ENCODE measurements around the gene AP2A1.

The AP2A1 gene

DNA sequence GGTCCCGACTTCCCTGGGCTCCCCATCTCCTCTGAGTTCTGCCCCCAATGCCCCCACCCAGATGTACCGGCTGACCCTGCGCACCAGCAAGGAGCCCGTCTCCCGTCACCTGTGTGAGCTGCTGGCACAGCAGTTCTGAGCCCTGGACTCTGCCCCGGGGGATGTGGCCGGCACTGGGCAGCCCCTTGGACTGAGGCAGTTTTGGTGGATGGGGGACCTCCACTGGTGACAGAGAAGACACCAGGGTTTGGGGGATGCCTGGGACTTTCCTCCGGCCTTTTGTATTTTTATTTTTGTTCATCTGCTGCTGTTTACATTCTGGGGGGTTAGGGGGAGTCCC lies 39.8 kb downstream of the AP2A1 start:
- H2AK5ac ChIP-seq (ENCODE audit: low read length, severe bottlenecking): no peak overlapping the region
- H3K4me2 ChIP-seq (ENCODE audit: low read length, poor library complexity, severe bottlenecking): no peak overlapping the region
- WGBS: 93% methylated on average over 7 of the region's 8 CpGs
- no peak overlapping the region for H2BK120ac ChIP-seq (ENCODE audit: low read depth, low read length)
- peaks cover 54 to 74% of the 10 kb centered on the region in 2 experiments for H3K36me3 ChIP-seq (ENCODE audit: control insufficient read depth in 1 of 2, insufficient read depth in 2 of 2, low read depth in 1 of 2, low read length in 2 of 2)
- H3K4me3 ChIP-seq (ENCODE audit: insufficient read depth in 1 of 2, low read depth in 1 of 2, low read length in 2 of 2): no peak overlapping the region
- peaks cover 6% of the 10 kb centered on the region for H3K79me1 ChIP-seq (replicated peaks; ENCODE audit: low read length, poor library complexity, severe bottlenecking)
- no peak overlapping the region for H2AFZ ChIP-seq (ENCODE audit: low read depth, low read length)
- H3K9me3 ChIP-seq (ENCODE audit: control insufficient read depth, low read length): no peaks in the 10 kb centered on the region
- H3K4ac ChIP-seq (ENCODE audit: low read depth in 1 of 2, low read length in 2 of 2): no peak overlapping the region
- H2BK15ac ChIP-seq (ENCODE audit: low read depth, poor library complexity, severe bottlenecking): no peak overlapping the region
- H3K23ac ChIP-seq (ENCODE audit: low read length in 2 of 2): no peak overlapping the region
- no peak overlapping the region for H3K18ac ChIP-seq (ENCODE audit: low read depth in 1 of 2, low read length in 2 of 2)
- no peak overlapping the region for H2BK5ac ChIP-seq (ENCODE audit: low read depth, low read length, poor library complexity, severe bottlenecking)
- H4K91ac ChIP-seq (ENCODE audit: low read length): no peak overlapping the region
- no peaks in the 10 kb centered on the region for H3K27me3 ChIP-seq (ENCODE audit: control insufficient read depth in 1 of 2, insufficient read depth in 1 of 2, low read length in 2 of 2)
- H3K4me1 ChIP-seq (ENCODE audit: control insufficient read depth, insufficient read depth, low read depth, low read length): peaks cover 17% of the 10 kb centered on the region
- H3K14ac ChIP-seq (ENCODE audit: low read length in 2 of 2): no peak overlapping the region
- no peak overlapping the region for H3K27ac ChIP-seq (ENCODE audit: low read length, poor library complexity, severe bottlenecking)
- H3K9ac ChIP-seq (ENCODE audit: low read length): no peak overlapping the region
- no peak for DNase-seq
- no peak overlapping the region for H4K8ac ChIP-seq (ENCODE audit: low read length)
- H2BK12ac ChIP-seq (ENCODE audit: low read length in 2 of 2): no peak overlapping the region

DNA sequence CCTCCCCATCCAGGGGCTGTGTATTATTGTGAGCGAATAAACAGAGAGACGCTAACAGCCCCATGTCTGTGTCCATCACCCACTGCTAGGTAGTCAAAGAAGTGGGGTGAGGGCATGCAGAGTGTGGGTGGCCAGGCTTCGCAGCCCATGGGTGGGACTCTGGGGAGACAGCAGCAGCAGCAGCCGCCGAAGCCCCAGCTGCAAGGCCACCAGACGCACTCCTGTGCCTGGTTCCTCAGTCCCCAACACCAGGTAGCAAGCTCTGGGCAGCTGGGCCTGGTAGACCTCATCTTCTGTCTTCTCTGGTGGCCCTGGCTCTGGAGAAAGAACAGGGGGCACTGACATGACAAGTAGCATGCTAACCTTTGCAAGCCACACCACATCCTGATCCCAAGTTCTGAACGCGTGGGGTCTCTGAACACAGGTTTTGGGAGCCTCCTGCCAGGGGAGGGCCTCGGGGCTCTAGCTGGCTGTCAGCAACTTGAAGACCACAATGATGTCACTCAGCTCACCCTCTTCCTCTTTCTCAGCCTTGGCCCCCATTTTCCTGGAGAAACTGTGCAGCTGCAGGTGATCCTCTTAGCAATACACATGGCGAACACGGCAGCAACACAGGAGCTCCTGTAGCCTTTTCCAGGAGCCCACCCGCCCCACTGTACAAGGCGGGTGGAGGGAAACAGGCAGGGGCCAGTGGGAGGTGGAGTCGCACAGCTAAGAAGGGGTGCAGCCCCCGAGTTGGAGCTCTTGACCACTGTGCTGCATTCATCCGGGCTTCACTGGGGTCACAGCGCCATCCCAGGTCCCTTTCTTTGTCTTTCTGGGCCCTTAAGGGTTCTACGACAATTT lies 40.5 kb downstream of the AP2A1 start:
- Histone ChIP-seq H3K4ac (ENCODE audit: low read depth in 1 of 2, low read length in 2 of 2) (no peak overlapping the region), H3K27ac (ENCODE audit: low read length, poor library complexity, severe bottlenecking) (no peak overlapping the region), H3K23ac (ENCODE audit: low read length in 2 of 2) (no peak overlapping the region), H2BK120ac (ENCODE audit: low read depth, low read length) (no peak overlapping the region), H2BK5ac (ENCODE audit: low read depth, low read length, poor library complexity, severe bottlenecking) (no peak overlapping the region), H3K4me1 (ENCODE audit: control insufficient read depth, insufficient read depth, low read depth, low read length) (peaks cover 14% of the 10 kb centered on the region), H3K14ac (ENCODE audit: low read length in 2 of 2) (no peak overlapping the region), H4K8ac (ENCODE audit: low read length) (no peak overlapping the region), H4K91ac (ENCODE audit: low read length) (peak overlapping the region; percentile 8), H2AK5ac (ENCODE audit: low read length, severe bottlenecking) (no peak overlapping the region), H3K79me1 (replicated peaks; ENCODE audit: low read length, poor library complexity, severe bottlenecking) (peaks cover 6% of the 10 kb centered on the region), H3K36me3 (ENCODE audit: control insufficient read depth in 1 of 2, insufficient read depth in 2 of 2, low read depth in 1 of 2, low read length in 2 of 2) (peaks cover 54 to 67% of the 10 kb centered on the region in 2 experiments), H2AFZ (ENCODE audit: low read depth, low read length) (no peak overlapping the region), H3K4me3 (ENCODE audit: insufficient read depth in 1 of 2, low read depth in 1 of 2, low read length in 2 of 2) (no peak overlapping the region), H3K9ac (ENCODE audit: low read length) (no peak overlapping the region), H3K9me3 (ENCODE audit: control insufficient read depth, low read length) (no peaks in the 10 kb centered on the region), H3K27me3 (ENCODE audit: control insufficient read depth in 1 of 2, insufficient read depth in 1 of 2, low read length in 2 of 2) (no peaks in the 10 kb centered on the region), H2BK12ac (ENCODE audit: low read length in 2 of 2) (no peak overlapping the region), H3K18ac (ENCODE audit: low read depth in 1 of 2, low read length in 2 of 2) (no peak overlapping the region), H3K4me2 (ENCODE audit: low read length, poor library complexity, severe bottlenecking) (no peak overlapping the region), H2BK15ac (ENCODE audit: low read depth, poor library complexity, severe bottlenecking) (no peak overlapping the region)
- 95% methylated on average over 17 of the region's 18 CpGs for WGBS
- no peak for DNase-seq

DNA sequence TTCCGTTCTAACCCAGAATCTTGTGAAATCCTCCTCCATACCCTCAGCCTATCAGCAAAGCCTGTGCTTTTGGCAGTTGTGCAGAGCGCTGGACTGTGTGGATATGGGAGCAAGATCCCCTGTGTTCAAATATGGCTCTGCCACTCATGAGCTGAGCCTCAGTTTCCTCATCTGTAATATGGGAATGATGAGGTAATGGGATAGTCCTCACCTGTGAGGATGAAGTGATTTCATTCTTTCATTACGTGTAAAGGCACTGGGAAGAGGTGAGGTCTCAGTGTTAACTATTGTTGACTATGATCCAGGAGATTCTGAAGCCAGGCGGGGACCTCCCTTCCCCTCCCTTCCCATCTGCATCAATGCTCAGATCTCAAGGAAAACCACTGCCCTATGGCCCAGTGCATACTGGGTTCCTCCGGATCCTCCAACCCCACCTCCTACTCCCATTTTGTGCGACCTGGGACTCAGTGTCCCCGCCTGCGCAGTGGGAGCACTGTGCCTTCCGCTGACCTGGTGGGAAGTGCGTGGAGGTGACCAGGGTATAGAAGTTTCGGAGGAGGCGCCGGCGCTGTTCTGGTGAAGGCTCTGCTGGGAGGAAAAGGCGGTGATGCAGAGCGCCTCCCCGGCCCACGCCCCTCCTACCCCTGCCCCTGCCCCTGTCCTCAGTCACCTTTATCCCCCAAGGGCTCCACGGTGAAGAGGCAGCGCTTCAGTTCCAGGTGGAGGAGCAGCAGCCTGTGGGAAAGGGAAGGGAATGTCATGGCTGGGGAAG lies 41.3 kb downstream of the AP2A1 start:
- Histone ChIP-seq H3K4ac (ENCODE audit: low read depth in 1 of 2, low read length in 2 of 2) (no peak overlapping the region), H3K36me3 (ENCODE audit: control insufficient read depth in 1 of 2, insufficient read depth in 2 of 2, low read depth in 1 of 2, low read length in 2 of 2) (peaks cover 49 to 59% of the 10 kb centered on the region in 2 experiments), H3K9ac (ENCODE audit: low read length) (peak overlapping the region; percentile 43), H3K79me1 (replicated peaks; ENCODE audit: low read length, poor library complexity, severe bottlenecking) (peaks cover 6% of the 10 kb centered on the region), H3K23ac (ENCODE audit: low read length in 2 of 2) (no peak overlapping the region), H3K18ac (ENCODE audit: low read depth in 1 of 2, low read length in 2 of 2) (no peak overlapping the region), H4K8ac (ENCODE audit: low read length) (peak overlapping the region; percentile 85), H2BK120ac (ENCODE audit: low read depth, low read length) (no peak overlapping the region), H3K9me3 (ENCODE audit: control insufficient read depth, low read length) (no peaks in the 10 kb centered on the region), H3K14ac (ENCODE audit: low read length in 2 of 2) (peak overlapping the region in 1 of 2 experiments; percentile 8), H2BK15ac (ENCODE audit: low read depth, poor library complexity, severe bottlenecking) (peak overlapping the region; percentile 17), H3K4me2 (ENCODE audit: low read length, poor library complexity, severe bottlenecking) (no peak overlapping the region), H4K91ac (ENCODE audit: low read length) (no peak overlapping the region), H2AFZ (ENCODE audit: low read depth, low read length) (no peak overlapping the region), H3K4me1 (ENCODE audit: control insufficient read depth, insufficient read depth, low read depth, low read length) (peaks cover 21% of the 10 kb centered on the region), H3K27ac (ENCODE audit: low read length, poor library complexity, severe bottlenecking) (no peak overlapping the region), H2BK5ac (ENCODE audit: low read depth, low read length, poor library complexity, severe bottlenecking) (no peak overlapping the region), H2AK5ac (ENCODE audit: low read length, severe bottlenecking) (no peak overlapping the region), H2BK12ac (ENCODE audit: low read length in 2 of 2) (no peak overlapping the region), H3K27me3 (ENCODE audit: control insufficient read depth in 1 of 2, insufficient read depth in 1 of 2, low read length in 2 of 2) (no peaks in the 10 kb centered on the region), H3K4me3 (ENCODE audit: insufficient read depth in 1 of 2, low read depth in 1 of 2, low read length in 2 of 2) (peak overlapping the region in 1 of 2 experiments; percentile 90)
- no peak for DNase-seq
- WGBS: 100% methylated on average over 3 of the region's 20 CpGs

DNA sequence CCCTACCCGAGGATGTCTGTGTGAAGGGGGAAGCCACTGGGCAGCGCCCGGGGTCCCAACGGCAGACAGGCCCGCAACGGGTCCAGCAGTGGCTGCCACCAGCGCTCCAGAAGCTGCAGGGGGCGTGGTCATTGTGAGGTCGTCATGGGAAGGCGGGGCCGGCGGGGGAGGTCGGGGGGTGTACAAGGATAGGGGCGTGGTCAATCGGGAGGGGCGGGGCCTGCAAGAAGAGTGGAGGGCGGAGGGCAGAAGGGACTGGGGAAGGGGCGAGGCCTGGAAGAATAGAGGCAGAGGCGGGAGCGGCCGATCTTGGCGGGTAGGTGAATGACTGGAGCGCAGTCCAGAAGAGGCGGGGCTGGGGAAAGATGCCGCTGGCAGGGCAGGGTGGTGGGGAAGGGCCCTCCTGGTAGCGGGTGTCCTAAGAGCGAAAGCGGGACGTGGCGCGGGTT lies 41.9 kb downstream of the AP2A1 start:
- peak overlapping the region; percentile 87 for H3K9ac ChIP-seq (ENCODE audit: low read length)
- H3K27me3 ChIP-seq (ENCODE audit: control insufficient read depth in 1 of 2, insufficient read depth in 1 of 2, low read length in 2 of 2): no peaks in the 10 kb centered on the region
- no peaks in the 10 kb centered on the region for H3K9me3 ChIP-seq (ENCODE audit: control insufficient read depth, low read length)
- DNase-seq: peak; percentile 88
- H3K14ac ChIP-seq (ENCODE audit: low read length in 2 of 2): peak overlapping the region in 1 of 2 experiments; percentile 86
- no peak overlapping the region for H2AK5ac ChIP-seq (ENCODE audit: low read length, severe bottlenecking)
- peak overlapping the region; percentile 85 for H4K8ac ChIP-seq (ENCODE audit: low read length)
- H3K23ac ChIP-seq (ENCODE audit: low read length in 2 of 2): no peak overlapping the region
- H3K4me1 ChIP-seq (ENCODE audit: control insufficient read depth, insufficient read depth, low read depth, low read length): peaks cover 21% of the 10 kb centered on the region
- no peak overlapping the region for H4K91ac ChIP-seq (ENCODE audit: low read length)
- no peak overlapping the region for H3K27ac ChIP-seq (ENCODE audit: low read length, poor library complexity, severe bottlenecking)
- peak overlapping the region; percentile 83 for H2AFZ ChIP-seq (ENCODE audit: low read depth, low read length)
- H2BK15ac ChIP-seq (ENCODE audit: low read depth, poor library complexity, severe bottlenecking): peak overlapping the region; percentile 17
- no peak overlapping the region for H2BK120ac ChIP-seq (ENCODE audit: low read depth, low read length)
- H3K4ac ChIP-seq (ENCODE audit: low read depth in 1 of 2, low read length in 2 of 2): peak overlapping the region in 1 of 2 experiments; percentile 66
- peaks cover 42 to 53% of the 10 kb centered on the region in 2 experiments for H3K36me3 ChIP-seq (ENCODE audit: control insufficient read depth in 1 of 2, insufficient read depth in 2 of 2, low read depth in 1 of 2, low read length in 2 of 2)
- peak overlapping the region; percentile 34 for H3K4me2 ChIP-seq (ENCODE audit: low read length, poor library complexity, severe bottlenecking)
- peak overlapping the region in 1 of 2 experiments; percentile 77 for H3K18ac ChIP-seq (ENCODE audit: low read depth in 1 of 2, low read length in 2 of 2)
- H3K4me3 ChIP-seq (ENCODE audit: insufficient read depth in 1 of 2, low read depth in 1 of 2, low read length in 2 of 2): peak overlapping the region; percentile 46 to 90
- H3K79me1 ChIP-seq (replicated peaks; ENCODE audit: low read length, poor library complexity, severe bottlenecking): peaks cover 3% of the 10 kb centered on the region
- WGBS: 6% methylated on average over 31 of the region's 31 CpGs
- H2BK12ac ChIP-seq (ENCODE audit: low read length in 2 of 2): no peak overlapping the region
- no peak overlapping the region for H2BK5ac ChIP-seq (ENCODE audit: low read depth, low read length, poor library complexity, severe bottlenecking)

Data from mesenchymal stem cell (in vitro differentiated cells and primary cell).